ENCODE measurements around the gene FXYD1. TPM values are rescaled to one million over a fixed set of nuclear protein-coding genes. Genes with fewer than 3 reads are reported as not detected.

The FXYD1 gene
- total RNA-seq, 1 donor from 2014 or later, result 7.8 TPM

GRCh38 chr19:35184884-35185283 lies 46.3 kb downstream of the FXYD1 start:
- H3K36me3 Mint-ChIP-seq (ENCODE audit: low read depth), result peaks cover 5% of the 10 kb centered on the region
- DNase-seq (ENCODE audit: low spot score), result no peak

More at GRCh38 chr19:35184884-35185283, 46.3 kb downstream of the FXYD1 start:
- peaks cover 19% of the 10 kb centered on the region for H3K9me3 Mint-ChIP-seq (ENCODE audit: low read depth)
- no peak overlapping the region for H3K4me3 Mint-ChIP-seq (ENCODE audit: unreplicated experiment)
- TF ChIP-seq CTCF (IDR thresholded peaks at IDR 0.05), result no peak
- no peaks in the 10 kb centered on the region for H3K4me1 Mint-ChIP-seq (ENCODE audit: low read depth)
- peaks cover 11% of the 10 kb centered on the region for H3K27me3 Mint-ChIP-seq (ENCODE audit: low read depth)
- H3K27ac Mint-ChIP-seq (ENCODE audit: unreplicated experiment), result no peak overlapping the region

Other genes with a start within 250 kb of the FXYD1 start
- 2.8 to 3.9 TPM (median 3.7 TPM) in 3 replicates for gene ZNF30, start 211.9 kb upstream of the FXYD1 start, total RNA-seq
- gene ZNF792, start 174.6 kb upstream of the FXYD1 start, total RNA-seq, result 3.1 to 4.1 TPM (median 3.2 TPM) in 3 replicates
- gene GRAMD1A, start 138.5 kb upstream of the FXYD1 start, total RNA-seq, result 58.4 to 67.9 TPM (median 65.8 TPM) in 3 replicates
- gene SCN1B, start 108.4 kb upstream of the FXYD1 start, total RNA-seq, result 5.7 to 6.0 TPM (median 5.8 TPM) in 3 replicates
- gene HPN, start 97.1 kb upstream of the FXYD1 start, total RNA-seq, result not detected in 3 replicates
- gene FXYD3, start 23.0 kb upstream of the FXYD1 start, total RNA-seq, result not detected in 3 replicates
- 0.46 to 2.2 TPM (median 1.3 TPM) in 3 replicates for gene LGI4, start 3.8 kb upstream of the FXYD1 start, total RNA-seq
- gene FXYD7, start 4.4 kb downstream of the FXYD1 start, total RNA-seq, result not detected in 3 replicates
- gene FXYD5, start 15.9 kb downstream of the FXYD1 start, total RNA-seq, result 108 to 114 TPM (median 113 TPM) in 3 replicates
- not detected in 3 replicates for gene FAM187B, start 89.9 kb downstream of the FXYD1 start, total RNA-seq
- 0.24 to 0.99 TPM (median 0.64 TPM) in 3 replicates for gene LSR, start 110.2 kb downstream of the FXYD1 start, total RNA-seq
- 86.1 to 101 TPM (median 86.3 TPM) in 3 replicates for gene USF2, start 130.1 kb downstream of the FXYD1 start, total RNA-seq
- not detected in 3 replicates for gene HAMP, start 143.7 kb downstream of the FXYD1 start, total RNA-seq
- not detected in 3 replicates for gene MAG, start 153.3 kb downstream of the FXYD1 start, total RNA-seq
- not detected in 3 replicates for gene CD22, start 190.4 kb downstream of the FXYD1 start, total RNA-seq
- gene FFAR1, start 209.1 kb downstream of the FXYD1 start, total RNA-seq, result not detected in 3 replicates
- not detected in 3 replicates for gene FFAR3, start 219.6 kb downstream of the FXYD1 start, total RNA-seq
- gene GPR42, start 232.2 kb downstream of the FXYD1 start, total RNA-seq, result not detected in 3 replicates

Measured in chondrocyte (in vitro differentiated cells).